ENCODE results near the gene AFF3. TPM values are rescaled to one million over a fixed set of nuclear protein-coding genes. Genes with fewer than 3 reads are reported as not detected.

Gene AFF3
- total RNA-seq, 1 donor from 2014 or later: 20.9 TPM

GRCh38 chr2:100036793-100037192 is 105.6 kb downstream of the AFF3 start:
- no peaks in the 10 kb centered on the region for H3K9me3 Mint-ChIP-seq
- H3K36me3 Mint-ChIP-seq (ENCODE audit: low read depth): peaks cover 3% of the 10 kb centered on the region
- no peak for TF ChIP-seq CTCF (conservative IDR thresholded peaks at IDR 0.05)
- peaks cover 18% of the 10 kb centered on the region for H3K4me1 Mint-ChIP-seq
- H3K27ac Mint-ChIP-seq (ENCODE audit: unreplicated experiment): no peak overlapping the region
- H3K27me3 Mint-ChIP-seq (ENCODE audit: low read depth): peaks cover 40% of the 10 kb centered on the region
- DNase-seq (ENCODE audit: low read depth, low spot score): no peak
- H3K4me3 Mint-ChIP-seq: no peak overlapping the region

GRCh38 chr2:100036026-100036425 is 106.4 kb downstream of the AFF3 start:
- Mint-ChIP-seq H3K27me3 (ENCODE audit: low read depth) (peaks cover 32% of the 10 kb centered on the region), H3K9me3 (no peaks in the 10 kb centered on the region), H3K4me3 (no peak overlapping the region), H3K27ac (ENCODE audit: unreplicated experiment) (no peak overlapping the region), H3K4me1 (peaks cover 10% of the 10 kb centered on the region), H3K36me3 (ENCODE audit: low read depth) (peaks cover 3% of the 10 kb centered on the region)
- TF ChIP-seq CTCF (conservative IDR thresholded peaks at IDR 0.05): no peak
- DNase-seq (ENCODE audit: low read depth, low spot score): no peak

GRCh38 chr2:100034431-100034830 is 108.0 kb downstream of the AFF3 start:
- H3K27me3 Mint-ChIP-seq (ENCODE audit: low read depth): peaks cover 16% of the 10 kb centered on the region
- no peak overlapping the region for H3K4me3 Mint-ChIP-seq
- no peak for TF ChIP-seq CTCF (conservative IDR thresholded peaks at IDR 0.05)
- peaks cover 2% of the 10 kb centered on the region for H3K9me3 Mint-ChIP-seq
- H3K27ac Mint-ChIP-seq (ENCODE audit: unreplicated experiment): no peak overlapping the region
- no peaks in the 10 kb centered on the region for H3K4me1 Mint-ChIP-seq
- no peak for DNase-seq (ENCODE audit: low read depth, low spot score)
- H3K36me3 Mint-ChIP-seq (ENCODE audit: low read depth): no peaks in the 10 kb centered on the region

- Mint-ChIP-seq H3K36me3 (ENCODE audit: low read depth) (no peaks in the 10 kb centered on the region), H3K27me3 (ENCODE audit: low read depth) (peaks cover 12% of the 10 kb centered on the region), H3K4me1 (no peaks in the 10 kb centered on the region), H3K4me3 (no peak overlapping the region), H3K9me3 (peaks cover 2% of the 10 kb centered on the region), H3K27ac (ENCODE audit: unreplicated experiment) (no peak overlapping the region)
- no peak for DNase-seq (ENCODE audit: low read depth, low spot score)
- no peak for TF ChIP-seq CTCF (conservative IDR thresholded peaks at IDR 0.05)
Observed at GRCh38 chr2:100033976-100034375, 108.4 kb downstream of the AFF3 start.

- TF ChIP-seq CTCF (conservative IDR thresholded peaks at IDR 0.05): no peak
- no peak for DNase-seq (ENCODE audit: low read depth, low spot score)
- peaks cover 2% of the 10 kb centered on the region for H3K9me3 Mint-ChIP-seq
- H3K4me1 Mint-ChIP-seq: no peaks in the 10 kb centered on the region
- H3K36me3 Mint-ChIP-seq (ENCODE audit: low read depth): no peaks in the 10 kb centered on the region
- H3K27ac Mint-ChIP-seq (ENCODE audit: unreplicated experiment): no peak overlapping the region
- peaks cover 4% of the 10 kb centered on the region for H3K27me3 Mint-ChIP-seq (ENCODE audit: low read depth)
- no peak overlapping the region for H3K4me3 Mint-ChIP-seq
Observed at GRCh38 chr2:100031604-100032003, 110.8 kb downstream of the AFF3 start.

- H3K27me3 Mint-ChIP-seq (ENCODE audit: low read depth): no peaks in the 10 kb centered on the region
- TF ChIP-seq CTCF (conservative IDR thresholded peaks at IDR 0.05): peak; percentile 32
- H3K4me3 Mint-ChIP-seq: no peak overlapping the region
- H3K4me1 Mint-ChIP-seq: no peaks in the 10 kb centered on the region
- H3K36me3 Mint-ChIP-seq (ENCODE audit: low read depth): peaks cover 7% of the 10 kb centered on the region
- H3K27ac Mint-ChIP-seq (ENCODE audit: unreplicated experiment): no peak overlapping the region
- peaks cover 9% of the 10 kb centered on the region for H3K9me3 Mint-ChIP-seq
- no peak for DNase-seq (ENCODE audit: low read depth, low spot score)
Observed at GRCh38 chr2:100029460-100029859, 112.9 kb downstream of the AFF3 start.
